HS-27A (cell line): Measurements from ENCODE around the gene KCNK2.
"Not testable (repeated sequence)": the region's sequence is repeated elsewhere in the genome, so short reads cannot be mapped to it uniquely, and the experiment has no call there.

Experiments
- DNase-seq: peaks from one replicate; pipeline ENCODE4 v3.0.0-alpha.2; 2012; ENCODE audit warnings: low read depth, missing footprints

Gene KCNK2

GRCh38 chr1:215156232-215156631, 73.7 kb downstream of the KCNK2 start:
- peak; percentile 43 for DNase-seq

GRCh38 chr1:215160351-215160750, 77.8 kb downstream of the KCNK2 start:
- DNase-seq: no peak

- not testable (repeated sequence) for DNase-seq
These were observed 80.6 kb downstream of the KCNK2 start for GRCh38 chr1:215163144-215163543.

GRCh38 chr1:215166886-215167285, 84.3 kb downstream of the KCNK2 start:
- DNase-seq: no peak

GRCh38 chr1:215181518-215181917, 99.0 kb downstream of the KCNK2 start:
- no peak for DNase-seq

- no peak for DNase-seq
These were observed 102.6 kb downstream of the KCNK2 start for GRCh38 chr1:215185067-215185620.

- DNase-seq: no peak
These were observed 105.9 kb downstream of the KCNK2 start for GRCh38 chr1:215188302-215188950.

GRCh38 chr1:215192306-215192705, 109.8 kb downstream of the KCNK2 start:
- DNase-seq: peak; percentile 23

- DNase-seq: no peak
These were observed 115.5 kb downstream of the KCNK2 start for GRCh38 chr1:215198021-215198420.

GRCh38 chr1:215200121-215200520, 117.6 kb downstream of the KCNK2 start:
- DNase-seq: no peak

- DNase-seq: no peak
These were observed 118.7 kb downstream of the KCNK2 start for GRCh38 chr1:215201283-215201682.

- no peak for DNase-seq
These were observed 120.3 kb downstream of the KCNK2 start for GRCh38 chr1:215202868-215203267.

- DNase-seq: no peak
These were observed 127.6 kb downstream of the KCNK2 start for GRCh38 chr1:215210167-215210566.

GRCh38 chr1:215215846-215216245, 133.3 kb downstream of the KCNK2 start:
- DNase-seq: no peak

- DNase-seq: no peak
These were observed 136.8 kb downstream of the KCNK2 start for GRCh38 chr1:215219372-215219771.

GRCh38 chr1:215220346-215220745, 137.8 kb downstream of the KCNK2 start:
- DNase-seq: no peak

- no peak for DNase-seq
These were observed 144.2 kb downstream of the KCNK2 start for GRCh38 chr1:215226757-215227156.

- DNase-seq: no peak
These were observed 145.7 kb downstream of the KCNK2 start for GRCh38 chr1:215228193-215228592.

GRCh38 chr1:215241451-215241850, 158.9 kb downstream of the KCNK2 start:
- no peak for DNase-seq

- DNase-seq: no peak
These were observed 161.0 kb downstream of the KCNK2 start for GRCh38 chr1:215243345-215244054.

GRCh38 chr1:215250913-215251312, 168.4 kb downstream of the KCNK2 start:
- no peak for DNase-seq

GRCh38 chr1:215251428-215251827, 168.9 kb downstream of the KCNK2 start:
- no peak for DNase-seq

- DNase-seq: no peak
These were observed 169.6 kb downstream of the KCNK2 start for GRCh38 chr1:215252164-215252563.
